ENCODE results near the gene SYNE1. TPM values are rescaled to one million over a fixed set of nuclear protein-coding genes. Genes with fewer than 3 reads are reported as not detected.
"Not testable (repeated sequence)": the region's sequence is repeated elsewhere in the genome, so short reads cannot be mapped to it uniquely, and the experiment has no call there.

Gene SYNE1, protein sequence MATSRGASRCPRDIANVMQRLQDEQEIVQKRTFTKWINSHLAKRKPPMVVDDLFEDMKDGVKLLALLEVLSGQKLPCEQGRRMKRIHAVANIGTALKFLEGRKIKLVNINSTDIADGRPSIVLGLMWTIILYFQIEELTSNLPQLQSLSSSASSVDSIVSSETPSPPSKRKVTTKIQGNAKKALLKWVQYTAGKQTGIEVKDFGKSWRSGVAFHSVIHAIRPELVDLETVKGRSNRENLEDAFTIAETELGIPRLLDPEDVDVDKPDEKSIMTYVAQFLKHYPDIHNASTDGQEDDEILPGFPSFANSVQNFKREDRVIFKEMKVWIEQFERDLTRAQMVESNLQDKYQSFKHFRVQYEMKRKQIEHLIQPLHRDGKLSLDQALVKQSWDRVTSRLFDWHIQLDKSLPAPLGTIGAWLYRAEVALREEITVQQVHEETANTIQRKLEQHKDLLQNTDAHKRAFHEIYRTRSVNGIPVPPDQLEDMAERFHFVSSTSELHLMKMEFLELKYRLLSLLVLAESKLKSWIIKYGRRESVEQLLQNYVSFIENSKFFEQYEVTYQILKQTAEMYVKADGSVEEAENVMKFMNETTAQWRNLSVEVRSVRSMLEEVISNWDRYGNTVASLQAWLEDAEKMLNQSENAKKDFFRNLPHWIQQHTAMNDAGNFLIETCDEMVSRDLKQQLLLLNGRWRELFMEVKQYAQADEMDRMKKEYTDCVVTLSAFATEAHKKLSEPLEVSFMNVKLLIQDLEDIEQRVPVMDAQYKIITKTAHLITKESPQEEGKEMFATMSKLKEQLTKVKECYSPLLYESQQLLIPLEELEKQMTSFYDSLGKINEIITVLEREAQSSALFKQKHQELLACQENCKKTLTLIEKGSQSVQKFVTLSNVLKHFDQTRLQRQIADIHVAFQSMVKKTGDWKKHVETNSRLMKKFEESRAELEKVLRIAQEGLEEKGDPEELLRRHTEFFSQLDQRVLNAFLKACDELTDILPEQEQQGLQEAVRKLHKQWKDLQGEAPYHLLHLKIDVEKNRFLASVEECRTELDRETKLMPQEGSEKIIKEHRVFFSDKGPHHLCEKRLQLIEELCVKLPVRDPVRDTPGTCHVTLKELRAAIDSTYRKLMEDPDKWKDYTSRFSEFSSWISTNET (N-terminal part only)
- total RNA-seq: 10 to 100 TPM; 15.8 to 30.1 TPM
- long read RNA-seq, partial matches to known transcripts: 4 of 5 reads
- long read RNA-seq, other reads (novel, unspliced or antisense): 1 of 5 reads

DNA sequence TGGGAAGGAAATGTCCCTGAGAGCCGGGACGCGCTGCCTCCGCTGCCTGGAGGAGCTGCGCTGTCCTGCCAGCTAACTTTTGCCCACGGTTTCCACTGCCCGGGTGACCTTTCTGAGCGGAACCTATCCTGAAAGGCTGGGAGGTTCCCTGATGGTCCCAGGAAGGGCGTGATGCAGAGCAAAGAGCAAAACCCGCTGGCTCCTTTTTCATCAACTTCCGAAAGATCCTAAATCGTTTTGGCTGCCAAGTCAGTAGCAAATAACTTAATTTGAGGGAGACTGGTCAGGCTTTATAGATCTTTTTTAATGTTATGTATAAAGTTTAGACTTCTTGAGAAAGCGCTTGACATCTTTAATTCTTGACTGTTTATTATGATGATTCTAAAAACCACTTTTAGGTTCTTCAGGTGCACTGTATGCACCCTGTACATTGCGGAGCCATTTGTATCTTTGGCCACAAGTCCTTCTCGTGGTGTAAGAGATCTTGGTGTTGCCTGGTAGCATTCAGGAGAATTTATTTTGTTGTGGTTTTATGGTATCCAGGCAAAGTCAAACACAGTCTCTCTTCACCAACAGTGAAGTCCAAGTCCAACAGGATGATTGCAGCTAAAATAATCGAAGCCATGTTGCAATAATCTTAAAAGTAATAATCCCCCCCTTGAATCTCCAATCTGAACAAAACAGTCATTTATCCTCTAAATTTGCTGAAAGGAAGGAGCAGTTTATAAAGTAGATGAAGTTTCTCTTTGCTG is at the start of gene SYNE1:
Gene SYNE1 (minus strand): TSS at position 67 of the 752 bp plus-strand sequence. CDS start 9,031 bp downstream, outside the sequence.
- ATAC-seq (no peak), DNase-seq (no peak)
- intact Hi-C loops (cut with DNase I, micrococcal nuclease): no loop called here

DNA sequence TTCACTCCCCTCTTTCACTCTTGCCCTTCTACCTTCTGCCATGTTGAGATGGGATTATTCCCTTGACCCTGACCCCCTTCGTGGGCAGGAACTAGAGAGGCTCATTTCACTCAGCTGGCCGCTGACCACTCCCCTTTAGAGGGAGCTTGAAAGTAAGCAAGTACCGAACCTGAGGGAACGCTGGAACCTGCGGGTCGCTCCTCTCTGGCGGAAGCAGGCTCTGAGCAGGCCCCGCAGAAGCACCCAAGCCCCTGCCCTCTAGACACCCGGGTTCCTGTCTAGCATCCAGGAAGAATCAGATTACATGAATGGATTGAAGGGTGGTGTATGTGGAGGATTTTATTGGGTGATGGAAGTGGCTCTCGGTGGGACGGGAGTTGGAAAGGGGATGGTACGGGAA is 48.7 kb upstream of the SYNE1 start:
- ATAC-seq (no peak), DNase-seq (no peak)
- intact Hi-C loops (cut with DNase I, micrococcal nuclease): no loop called here

DNA sequence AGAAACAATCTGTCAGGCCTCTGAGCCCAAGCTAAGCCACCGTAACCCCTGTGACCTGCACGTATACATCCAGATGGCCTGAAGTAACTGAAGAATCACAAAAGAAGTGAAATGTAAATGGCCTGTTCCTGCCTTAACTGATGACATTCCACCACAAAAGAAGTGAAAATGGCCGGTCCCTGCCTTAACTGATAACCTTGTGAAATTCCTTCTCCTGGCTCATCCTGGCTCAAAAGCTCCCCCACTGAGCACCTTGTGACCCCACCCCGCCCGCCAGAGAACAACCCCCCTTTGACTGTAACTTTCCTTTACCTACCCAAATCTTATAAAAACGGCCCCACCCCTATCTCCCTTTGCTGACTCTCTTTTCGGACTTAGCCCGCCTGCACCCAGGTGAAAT is 45.8 kb upstream of the SYNE1 start:
- intact Hi-C loops (cut with DNase I, micrococcal nuclease); DNase-seq; ATAC-seq: not testable (repeated sequence)

DNA sequence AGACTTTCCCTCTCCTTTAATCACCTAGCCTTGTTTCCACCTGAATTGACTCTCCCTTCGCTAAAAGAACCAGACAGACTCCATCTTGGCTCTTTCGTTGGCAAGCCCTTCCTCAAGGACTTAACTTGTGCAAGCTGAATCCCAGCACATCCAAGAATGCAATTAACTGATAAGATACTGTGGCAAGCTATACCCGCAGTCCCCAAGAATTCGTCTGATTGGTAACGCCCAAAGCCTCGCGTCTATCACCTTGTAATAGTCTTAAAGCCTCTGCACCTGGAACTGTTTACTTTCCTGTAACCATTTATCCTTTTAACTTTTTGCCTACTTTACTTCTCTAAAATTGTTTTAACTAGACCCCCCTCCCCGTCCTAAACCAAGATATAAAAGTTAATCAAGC is 45.0 kb upstream of the SYNE1 start:
- ATAC-seq (no peak), DNase-seq (no peak)
- intact Hi-C loops (cut with DNase I, micrococcal nuclease): no loop called here

DNA sequence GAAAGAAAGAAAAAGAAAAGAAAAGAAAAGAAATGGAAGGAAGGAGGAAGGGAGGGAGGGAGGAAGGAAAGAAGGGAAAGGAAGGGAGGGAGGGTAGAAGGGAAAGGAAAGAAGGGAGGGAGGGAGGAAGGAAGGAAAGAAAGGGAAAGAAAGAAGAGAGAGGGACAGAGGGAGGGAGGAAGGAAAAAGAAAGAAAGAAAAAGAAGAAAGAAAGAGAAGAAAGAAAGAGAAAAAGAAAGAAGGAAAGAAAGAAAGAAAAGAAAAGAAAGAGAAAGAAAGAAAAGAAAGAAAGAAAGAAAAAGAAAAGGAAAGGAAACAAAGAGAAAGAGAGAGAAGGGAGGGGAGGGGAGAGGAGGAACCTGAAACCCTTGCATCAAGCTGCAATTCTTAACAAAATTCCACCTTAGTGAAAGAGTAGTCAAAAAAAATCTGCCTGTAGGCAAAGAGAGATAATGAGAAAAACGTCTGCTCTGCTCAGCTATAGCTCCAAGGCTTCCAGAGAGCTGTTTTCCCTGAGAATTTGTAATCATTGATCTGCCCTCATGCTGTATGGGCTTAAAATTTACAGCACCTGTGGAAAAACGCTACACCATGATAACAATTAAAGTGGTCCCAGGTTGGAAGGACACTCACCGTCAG is 43.8 kb upstream of the SYNE1 start:
- no peak for ATAC-seq
- intact Hi-C loops (cut with DNase I, micrococcal nuclease): no loop called here
- DNase-seq: no peak

DNA sequence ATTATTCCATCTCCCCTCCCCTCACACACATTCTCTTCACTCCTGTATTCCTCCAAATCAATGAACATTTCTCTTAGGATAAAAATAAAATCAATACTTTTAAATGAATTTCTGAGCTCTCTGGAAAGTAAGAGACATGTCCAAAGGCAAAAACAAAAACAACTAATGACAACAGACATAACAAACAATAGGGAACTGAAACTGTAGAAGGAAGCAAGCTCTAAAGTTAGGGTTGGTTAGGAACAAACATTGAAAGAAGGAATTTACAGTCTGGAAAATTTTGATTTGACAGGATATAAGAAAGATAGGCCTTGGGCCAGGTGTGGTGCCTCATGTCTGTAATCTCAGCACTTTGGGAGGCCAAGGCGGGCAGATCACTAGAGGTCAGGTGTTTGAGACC is 43.0 kb upstream of the SYNE1 start:
- intact Hi-C loops (cut with DNase I, micrococcal nuclease): no loop called here
- ATAC-seq (no peak), DNase-seq (no peak)

DNA sequence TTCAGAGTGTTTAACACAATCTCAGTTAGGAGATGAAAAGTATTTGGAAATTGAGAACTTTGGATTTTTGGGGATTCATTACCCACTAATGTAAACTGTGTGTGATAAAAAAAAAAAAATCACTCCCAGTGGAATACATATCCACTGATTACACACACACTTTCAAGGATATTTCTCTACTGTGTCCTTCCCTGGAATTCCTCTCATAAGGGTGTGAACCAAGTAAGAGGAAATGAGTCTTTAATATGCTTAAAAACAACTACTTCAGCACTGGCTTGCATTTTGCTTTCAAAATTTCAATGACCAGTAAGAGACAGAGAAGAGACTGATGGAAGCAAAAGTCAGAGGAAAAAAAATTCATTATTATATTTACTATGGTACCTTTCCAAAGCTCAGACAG is 36.1 kb upstream of the SYNE1 start:
- DNase-seq: no peak
- no peak for ATAC-seq
- intact Hi-C loops (cut with DNase I, micrococcal nuclease): loop anchor here in 1 of 2 donors (10.0 kb wide), 1 partner anchor 118 kb away; no protein-coding TSS in a partner anchor

DNA sequence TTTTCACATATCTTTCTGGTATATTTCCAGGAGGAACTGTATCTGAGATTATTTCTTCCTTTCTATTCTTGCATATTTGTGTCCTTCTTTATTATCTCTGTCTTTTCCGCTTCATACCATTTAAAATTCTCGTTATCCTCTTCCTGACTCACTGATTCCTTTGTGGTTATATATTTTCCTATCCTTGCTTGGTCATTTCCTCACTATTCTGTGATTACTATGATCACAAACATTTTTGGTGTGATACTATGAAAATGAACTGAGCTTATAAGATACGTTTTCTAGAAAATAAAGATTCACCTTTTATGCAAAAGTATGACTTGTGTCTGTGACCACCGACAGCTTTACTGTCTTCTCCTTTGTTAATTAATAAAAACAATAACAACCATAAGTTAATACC is 34.0 kb upstream of the SYNE1 start:
- intact Hi-C loops (cut with DNase I, micrococcal nuclease): loop anchor here in 1 of 2 donors (10.0 kb wide), 1 partner anchor 116 kb away; no protein-coding TSS in a partner anchor
- DNase-seq (no peak), ATAC-seq (no peak)

DNA sequence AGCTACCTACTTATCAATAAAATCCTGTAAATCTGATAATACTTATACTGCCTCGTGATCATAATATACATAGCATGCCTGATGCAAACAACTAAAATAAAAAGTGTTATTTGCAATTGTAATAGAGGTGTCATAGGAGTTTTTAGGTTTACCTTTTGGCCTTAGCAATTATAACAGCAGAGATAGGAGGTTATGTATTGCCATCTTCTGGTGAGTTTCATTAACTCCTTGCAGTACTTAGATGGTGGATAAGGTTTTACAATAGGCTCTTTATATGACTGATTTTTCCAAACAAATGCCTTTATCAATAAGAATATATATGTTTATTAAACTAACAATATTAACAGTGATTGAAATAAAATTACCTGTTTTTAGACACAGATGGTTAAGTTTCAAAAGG is 32.7 kb upstream of the SYNE1 start:
- DNase-seq (no peak), ATAC-seq (no peak)
- intact Hi-C loops (cut with DNase I, micrococcal nuclease): loop anchor here in 1 of 2 donors (10.0 kb wide), 1 partner anchor 115 kb away; no protein-coding TSS in a partner anchor

DNA sequence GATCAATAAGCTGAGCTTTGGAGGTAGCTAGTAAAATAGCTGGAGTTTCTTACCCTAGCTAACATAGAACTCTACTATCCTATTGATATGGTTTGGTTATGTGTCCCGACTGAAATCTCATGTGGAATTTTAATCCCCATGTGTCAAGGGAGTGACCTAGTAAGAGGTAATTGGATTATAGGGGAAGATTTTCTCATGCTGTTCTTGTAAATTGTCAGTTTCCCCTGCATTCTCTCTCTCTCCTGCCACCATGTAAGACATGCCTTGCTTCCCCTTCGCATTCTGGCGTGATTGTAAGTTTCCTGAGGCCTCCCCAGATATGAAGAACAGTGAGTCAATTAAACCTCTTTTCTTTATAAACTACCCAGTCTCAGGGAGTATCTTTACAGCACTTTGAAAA is 24.6 kb upstream of the SYNE1 start:
- DNase-seq: no peak
- no peak for ATAC-seq
- intact Hi-C loops (cut with DNase I, micrococcal nuclease): no loop called here

DNA sequence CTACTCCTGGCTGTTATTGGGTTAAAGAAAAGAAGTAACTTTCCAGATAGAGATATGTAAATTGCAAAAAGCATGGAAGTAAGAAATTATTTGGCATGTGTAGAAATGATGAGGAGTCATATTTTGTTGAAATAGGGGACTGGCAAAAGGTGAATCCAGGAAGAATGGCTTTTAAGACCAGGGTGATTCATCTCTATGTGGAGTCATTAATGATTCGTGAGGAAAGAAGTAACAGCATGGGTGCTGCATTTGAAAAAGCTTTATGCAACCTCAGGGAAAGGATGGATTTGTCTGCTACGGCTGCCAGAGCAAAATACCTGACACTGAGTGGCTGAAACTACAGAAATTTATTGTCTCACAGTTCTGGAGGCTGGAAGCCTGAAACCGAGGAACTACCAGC is 14.8 kb upstream of the SYNE1 start:
- no peak for DNase-seq
- intact Hi-C loops (cut with DNase I, micrococcal nuclease): no loop called here
- no peak for ATAC-seq

DNA sequence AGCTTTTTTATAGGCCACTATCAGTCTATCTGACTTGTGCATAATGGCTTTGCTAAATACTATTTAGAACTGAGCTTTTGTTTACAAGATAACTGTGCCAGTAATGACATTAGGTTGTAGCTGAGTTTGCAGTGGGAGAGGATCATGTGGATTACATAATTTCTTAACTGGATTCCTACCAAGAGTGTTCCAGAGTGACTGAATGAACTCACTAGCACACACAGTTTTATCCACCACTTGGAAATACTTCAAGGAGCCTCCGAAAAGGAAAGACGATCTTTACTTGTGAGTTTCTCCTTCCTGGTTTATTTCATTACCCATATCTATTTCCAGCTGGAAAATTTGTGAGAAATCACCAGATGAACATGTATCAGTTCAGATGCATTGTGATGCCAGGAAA is 10.9 kb upstream of the SYNE1 start:
- intact Hi-C loops (cut with DNase I, micrococcal nuclease): no loop called here
- DNase-seq (no peak), ATAC-seq (no peak)

DNA sequence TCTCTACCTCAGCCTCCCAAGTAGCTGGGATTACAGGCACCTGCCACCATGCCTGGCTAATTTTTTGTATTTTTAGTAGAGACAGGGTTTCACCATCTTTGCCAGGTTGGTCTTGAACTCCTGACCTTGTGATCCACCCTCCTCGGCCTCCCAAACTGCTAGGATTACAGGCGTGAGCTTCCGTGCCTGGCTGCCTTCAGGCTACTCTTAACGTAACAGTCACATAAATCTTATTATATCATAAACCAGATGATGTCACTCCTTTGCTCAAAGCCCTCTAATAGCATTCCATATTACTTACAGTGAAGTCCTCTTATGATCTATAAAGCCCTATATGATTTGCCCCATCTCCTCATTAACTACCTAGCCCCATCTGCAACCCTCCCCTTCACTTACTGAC is 9.6 kb upstream of the SYNE1 start:
- intact Hi-C loops (cut with DNase I, micrococcal nuclease): not testable (repeated sequence)

DNA sequence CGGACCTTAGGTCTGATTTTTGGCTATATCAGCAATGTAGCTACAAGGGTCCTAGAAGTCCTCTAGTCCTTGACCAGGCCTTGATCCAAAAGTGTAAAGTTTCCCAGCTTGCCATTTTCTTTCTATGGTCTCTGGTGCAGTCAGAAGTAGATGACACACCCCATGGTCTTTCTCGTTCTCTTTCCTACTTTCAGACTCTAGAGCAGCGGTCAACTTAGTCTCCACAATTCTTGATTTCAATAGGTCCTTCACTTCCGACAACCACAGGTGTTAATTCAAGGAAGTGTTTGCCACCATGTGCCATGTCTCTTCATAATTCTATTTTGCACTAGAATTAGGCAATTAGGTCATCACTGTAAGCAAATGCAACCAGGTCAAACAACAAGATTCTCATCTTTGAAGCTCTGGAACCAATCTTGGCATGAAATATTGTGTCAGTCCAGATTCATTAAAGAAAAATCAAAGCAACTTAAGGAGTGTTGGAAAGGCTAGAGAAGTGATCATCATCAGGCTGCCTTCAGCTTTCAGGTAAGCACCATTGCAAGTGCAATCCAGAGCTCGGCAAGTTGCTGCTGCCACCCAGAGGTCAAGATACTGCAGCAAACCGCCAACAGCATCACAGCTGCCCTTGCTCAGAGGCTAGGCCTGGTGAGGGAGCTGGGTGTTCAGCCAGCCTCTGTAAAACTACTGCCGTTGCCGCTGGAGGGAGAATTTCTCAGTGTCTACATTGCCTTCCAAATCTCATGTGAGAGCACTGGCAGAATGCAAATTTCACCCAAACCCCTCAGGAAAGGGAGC is 5.6 kb upstream of the SYNE1 start:
- peak in 1 of 2 donors; percentile 4 for DNase-seq
- intact Hi-C loops (cut with DNase I, micrococcal nuclease): no loop called here

More for the DNA sequence above, 9.6 kb upstream of the SYNE1 start:
- ATAC-seq, DNase-seq: not testable (repeated sequence)

DNA sequence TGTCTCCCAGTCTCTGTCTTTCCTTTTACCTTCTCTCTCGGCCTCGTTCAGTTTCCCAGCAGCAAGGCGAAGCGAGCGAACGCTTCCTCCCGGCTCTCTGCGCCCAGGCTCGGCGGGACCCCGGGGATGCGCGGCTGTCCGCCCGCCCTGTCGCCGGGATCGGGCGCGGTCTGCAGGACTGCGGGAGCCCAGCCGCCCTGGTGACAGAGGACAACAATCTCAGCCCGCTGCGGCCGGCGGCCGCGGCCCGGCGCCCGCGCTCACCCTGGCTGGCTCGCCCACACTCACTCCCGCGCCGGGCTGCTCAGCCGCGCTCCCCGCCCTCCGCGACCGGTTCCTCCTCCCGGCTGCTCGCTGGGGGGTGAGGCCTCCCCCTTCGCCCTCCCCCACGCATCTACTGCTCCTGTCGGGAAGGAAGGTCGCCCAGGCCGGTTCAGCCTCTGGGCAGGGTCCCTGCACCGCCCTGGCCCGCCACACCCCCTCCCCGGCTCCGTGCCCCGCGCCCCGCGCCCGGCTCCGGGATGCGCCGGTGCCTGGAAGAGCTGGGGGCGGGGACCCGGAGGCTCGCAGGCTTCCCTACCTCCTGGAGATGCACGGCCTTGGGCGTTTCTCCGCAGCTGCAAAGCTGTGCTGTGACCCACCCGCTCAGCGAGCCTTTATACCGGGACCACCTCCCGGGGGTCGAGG is 410 bp downstream of the SYNE1 start:
- ATAC-seq (no peak), DNase-seq (peak in 1 of 2 donors; percentile 4)
- intact Hi-C loops (cut with DNase I, micrococcal nuclease): no loop called here

More for the DNA sequence above, 5.6 kb upstream of the SYNE1 start:
- ATAC-seq: no peak

DNA sequence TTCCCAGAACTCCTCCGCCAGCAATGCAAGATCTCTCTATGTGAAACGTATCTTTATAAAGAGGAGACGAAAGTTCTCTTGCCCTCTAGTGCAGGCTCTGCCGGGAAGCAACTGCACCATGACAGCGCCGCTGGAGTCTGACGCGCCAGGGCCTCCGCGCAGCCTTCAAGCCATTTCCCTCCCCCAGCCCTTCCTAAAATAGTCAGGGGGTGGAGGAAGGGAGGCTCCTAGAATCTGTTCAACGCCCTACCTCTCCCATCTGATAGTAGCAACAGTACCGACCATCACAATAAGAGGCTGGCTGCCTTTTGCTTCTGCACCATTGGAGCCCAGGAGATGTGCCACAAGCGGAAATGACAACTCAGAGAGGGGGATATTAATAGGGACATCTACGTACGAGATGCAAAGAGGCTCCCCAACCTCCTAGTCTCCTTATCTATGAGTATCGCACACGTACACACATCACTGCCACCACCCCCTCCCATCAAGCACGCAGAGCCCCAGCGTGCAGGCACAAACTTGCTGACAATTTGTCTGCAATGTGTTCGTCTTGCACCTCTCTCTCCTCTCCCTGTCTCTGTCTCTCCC is 1.0 kb downstream of the SYNE1 start:
- ATAC-seq (no peak), DNase-seq (peak in 1 of 2 donors; percentile 5)
- intact Hi-C loops (cut with DNase I, micrococcal nuclease): no loop called here
